Subcutaneous adipose tissue (tissue), 4 donors: ENCODE results near the gene PPM1N. TPM values are rescaled to one million over a fixed set of nuclear protein-coding genes. Genes with fewer than 3 reads are reported as not detected.

Experiments
- total RNA-seq, 4 donors: library from RNA; depleted of rRNA; stranded (reverse); fragments of >200 nt; gene quantifications; one replicate each; pipeline ENCODE4 v1.1.0, GENCODE V29; 2016
- TF ChIP-seq, protein P1 (sequence below): fragments of 450-650 bp; IDR thresholded peaks from one replicate; pipeline ENCODE4 v1.5.1; 2016; ENCODE audit warnings: low read depth, mild to moderate bottlenecking, control low read depth, antibody characterized with exemption, moderate library complexity

The PPM1N gene
- total RNA-seq, 4 donors from 2014 or later, result 1.3 to 2.0 (median 2.0) TPM; not detected in 1

DNA sequence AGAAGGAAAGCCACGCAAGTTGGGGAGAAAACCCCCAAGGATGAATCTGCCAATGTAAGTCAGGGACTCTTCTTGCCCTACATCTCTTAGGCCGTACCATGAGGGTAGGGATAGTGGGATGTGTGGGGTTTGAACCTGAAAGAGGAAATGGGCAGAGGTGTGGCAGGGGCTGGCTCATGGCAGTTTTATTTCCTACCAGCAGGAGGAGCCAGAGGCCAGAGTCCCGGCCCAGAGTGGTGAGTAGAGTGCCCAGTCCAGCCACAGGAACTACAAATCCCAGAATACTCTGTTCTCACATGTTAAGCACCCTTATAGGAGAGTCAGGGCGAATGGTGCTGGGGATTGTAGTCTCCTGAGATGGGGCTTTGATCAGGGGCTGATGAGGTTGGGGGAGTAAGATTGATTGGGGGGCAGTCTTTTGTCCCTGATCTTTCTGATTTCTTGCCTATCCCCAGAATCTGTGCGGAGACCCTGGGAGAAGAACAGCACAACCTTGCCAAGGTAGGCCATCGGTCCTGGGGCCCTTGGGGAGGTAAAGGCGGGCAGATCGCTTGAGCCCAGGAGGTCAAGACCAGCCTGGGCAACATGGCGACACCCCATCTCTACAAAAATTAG lies 25.5 kb downstream of the PPM1N start:
- TF ChIP-seq, protein P1, sequence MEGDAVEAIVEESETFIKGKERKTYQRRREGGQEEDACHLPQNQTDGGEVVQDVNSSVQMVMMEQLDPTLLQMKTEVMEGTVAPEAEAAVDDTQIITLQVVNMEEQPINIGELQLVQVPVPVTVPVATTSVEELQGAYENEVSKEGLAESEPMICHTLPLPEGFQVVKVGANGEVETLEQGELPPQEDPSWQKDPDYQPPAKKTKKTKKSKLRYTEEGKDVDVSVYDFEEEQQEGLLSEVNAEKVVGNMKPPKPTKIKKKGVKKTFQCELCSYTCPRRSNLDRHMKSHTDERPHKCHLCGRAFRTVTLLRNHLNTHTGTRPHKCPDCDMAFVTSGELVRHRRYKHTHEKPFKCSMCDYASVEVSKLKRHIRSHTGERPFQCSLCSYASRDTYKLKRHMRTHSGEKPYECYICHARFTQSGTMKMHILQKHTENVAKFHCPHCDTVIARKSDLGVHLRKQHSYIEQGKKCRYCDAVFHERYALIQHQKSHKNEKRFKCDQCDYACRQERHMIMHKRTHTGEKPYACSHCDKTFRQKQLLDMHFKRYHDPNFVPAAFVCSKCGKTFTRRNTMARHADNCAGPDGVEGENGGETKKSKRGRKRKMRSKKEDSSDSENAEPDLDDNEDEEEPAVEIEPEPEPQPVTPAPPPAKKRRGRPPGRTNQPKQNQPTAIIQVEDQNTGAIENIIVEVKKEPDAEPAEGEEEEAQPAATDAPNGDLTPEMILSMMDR, result no peak

DNA sequence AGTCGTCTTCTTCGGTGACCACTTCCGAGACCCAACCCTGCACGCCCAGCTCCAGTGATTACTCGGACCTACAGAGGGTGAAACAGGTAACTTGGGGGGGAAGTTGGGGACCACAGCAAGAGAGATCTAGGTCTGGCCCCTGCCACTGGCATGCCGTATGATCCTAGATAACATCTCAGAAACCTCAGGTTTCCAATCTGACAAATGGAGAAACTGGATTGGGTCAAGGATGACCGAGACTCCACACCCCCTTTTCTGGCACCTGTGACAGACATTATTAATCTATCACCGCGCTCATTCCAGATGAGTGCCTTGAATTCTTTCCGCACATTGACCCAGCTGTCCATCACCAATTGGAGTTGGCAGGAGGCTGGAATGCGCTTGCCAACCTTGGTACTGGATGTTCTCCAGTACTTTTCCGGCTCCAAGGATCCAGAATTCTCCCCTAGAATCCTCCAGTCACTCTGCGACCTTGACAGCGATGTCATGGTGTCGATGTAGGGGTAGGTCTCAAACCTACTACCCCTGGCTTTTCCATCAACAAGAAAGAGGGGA lies 26.4 kb downstream of the PPM1N start:
- TF ChIP-seq, protein P1, result no peak

DNA sequence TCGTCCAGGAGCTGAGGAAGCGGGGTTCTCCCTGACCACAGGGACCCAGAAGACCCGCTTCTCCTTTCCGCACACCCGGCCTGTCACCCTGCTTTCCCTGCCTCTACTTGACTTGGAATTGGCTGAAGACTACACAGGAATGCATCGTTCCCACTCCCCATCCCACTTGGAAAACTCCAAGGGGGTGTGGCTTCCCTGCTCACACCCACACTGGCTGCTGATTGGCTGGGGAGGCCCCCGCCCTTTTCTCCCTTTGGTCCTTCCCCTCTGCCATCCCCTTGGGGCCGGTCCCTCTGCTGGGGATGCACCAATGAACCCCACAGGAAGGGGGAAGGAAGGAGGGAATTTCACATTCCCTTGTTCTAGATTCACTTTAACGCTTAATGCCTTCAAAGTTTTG lies 27.9 kb downstream of the PPM1N start:
- TF ChIP-seq, protein P1, result no peak

DNA sequence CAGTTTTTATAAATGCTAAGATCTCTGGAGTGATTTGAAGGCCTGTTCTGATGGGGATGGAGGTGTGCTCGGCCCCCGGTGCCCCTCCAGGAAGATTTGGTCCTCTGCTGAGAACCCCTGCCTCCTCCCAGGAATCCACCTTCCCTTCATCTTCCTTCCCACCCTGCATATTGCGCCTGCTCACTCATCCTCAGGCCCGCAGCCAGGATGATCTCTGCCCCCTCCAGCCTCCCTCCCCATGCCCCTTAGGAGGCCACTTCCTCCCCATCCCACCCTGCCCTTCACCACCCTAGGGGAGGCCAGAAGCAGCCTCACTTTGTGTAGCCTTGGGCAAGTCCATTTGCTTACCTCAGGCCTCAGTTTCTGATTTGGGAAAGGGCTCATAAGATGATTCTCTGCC lies 28.7 kb downstream of the PPM1N start:
- TF ChIP-seq, protein P1, result no peak

DNA sequence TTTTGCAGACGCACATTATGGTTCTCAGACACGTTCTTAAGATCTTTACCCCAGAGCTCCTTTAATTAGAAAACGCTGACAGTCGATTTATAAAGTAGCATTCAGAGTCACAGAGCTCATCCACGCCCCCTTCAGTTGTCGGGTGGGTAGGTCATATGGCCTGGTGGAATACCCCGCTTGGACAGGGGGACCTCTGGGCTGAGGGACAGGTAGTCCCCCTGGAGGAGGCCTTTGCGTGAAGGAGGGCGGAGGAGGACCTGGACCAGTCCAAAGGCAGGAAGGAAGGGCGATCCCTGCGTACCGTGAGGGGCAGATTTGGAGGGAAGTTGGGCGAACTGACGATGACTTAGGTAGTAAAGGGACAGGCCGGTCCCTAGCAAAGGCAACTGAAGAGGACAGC lies 29.5 kb downstream of the PPM1N start:
- TF ChIP-seq, protein P1, result no peak

DNA sequence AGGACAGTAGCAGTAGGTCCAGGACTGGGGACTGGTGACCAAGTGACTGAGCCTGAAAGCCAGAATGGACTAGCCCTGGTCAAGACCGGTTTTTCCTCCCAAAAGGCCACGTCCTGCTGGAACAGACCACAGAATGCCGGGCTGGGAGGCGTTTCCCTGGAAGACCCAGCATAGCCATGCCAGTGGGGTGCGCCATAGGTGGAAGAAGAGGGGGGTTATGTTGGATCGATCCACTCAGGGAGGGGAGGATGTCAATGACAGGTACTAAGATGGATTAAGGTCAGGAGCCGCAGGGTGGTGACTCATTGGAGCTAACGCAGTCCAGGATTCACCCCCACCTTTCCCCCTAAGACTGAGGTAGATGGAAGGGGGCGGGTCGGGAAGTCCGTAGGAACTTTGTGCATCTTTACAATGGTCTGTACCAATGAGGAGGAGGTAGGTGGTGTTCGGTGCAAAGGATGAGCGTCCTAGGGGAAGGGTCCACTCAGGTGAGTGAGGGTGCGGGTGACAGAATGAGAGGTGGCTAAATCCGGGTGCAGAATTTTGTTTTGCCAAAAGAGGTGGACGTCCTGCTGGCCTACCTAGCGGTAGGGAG lies 30.0 kb downstream of the PPM1N start:
- TF ChIP-seq, protein P1, result no peak

DNA sequence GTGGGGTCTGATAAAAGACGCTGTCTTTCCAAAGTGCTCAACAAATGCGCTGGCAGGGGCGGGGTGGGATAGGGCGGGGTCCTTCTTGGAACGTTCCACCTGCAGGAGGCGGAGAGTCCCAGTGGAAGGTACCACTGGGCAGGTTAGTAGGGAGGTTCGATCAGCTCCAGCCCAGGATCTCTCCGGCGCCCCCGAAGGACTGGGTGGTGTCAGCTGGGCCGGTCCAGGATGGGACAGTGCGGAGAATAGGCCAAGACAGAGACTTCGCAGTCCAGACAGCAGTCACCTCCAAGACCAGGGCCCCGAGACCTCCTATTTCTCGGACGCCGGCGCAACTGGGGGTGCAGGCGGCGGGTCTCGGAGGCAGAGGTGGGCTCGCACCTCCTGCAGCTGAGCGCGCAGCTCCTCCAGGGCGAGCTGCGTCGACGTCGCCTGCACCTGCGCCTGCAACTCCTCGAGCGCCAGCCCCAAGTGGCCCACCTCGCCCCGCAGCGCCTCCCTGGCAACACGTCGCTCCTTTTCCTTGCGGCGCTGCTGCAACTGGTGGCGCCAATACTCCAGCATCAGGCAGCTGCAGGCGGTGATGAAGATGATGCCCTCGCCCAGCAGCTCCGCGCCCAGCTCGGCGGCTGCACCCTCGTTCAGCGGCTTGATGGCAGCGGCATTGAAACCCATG lies 30.6 kb downstream of the PPM1N start:
- TF ChIP-seq, protein P1, result no peak
